OCI-LY3 (cell line): ENCODE data around the gene OR52K2.

ENCODE experiments used
- H2AFZ ChIP-seq: fragments of 200-600, 300-600 bp; shearing (Covaris generic); 2 replicates; pipeline ENCODE4 v1.6.0; 2014; ENCODE audit warnings: antibody characterized with exemption, low read depth, low read length
- H3K27ac ChIP-seq: fragments of 200-600, 300-600 bp; sonication (generic); 2 replicates; pipeline ENCODE4 v1.5.1; 2014; ENCODE audit warnings: mild to moderate bottlenecking, low read length, moderate library complexity, mixed read lengths
- H3K27me3 ChIP-seq: fragments of 200-600, 300-600 bp; sonication (generic); 2 replicates; pipeline ENCODE4 v1.6.1; 2014; ENCODE audit warnings: low read depth, low read length, mixed read lengths
- H3K36me3 ChIP-seq: fragments of 200-600, 300-600 bp; sonication (generic); replicated peaks from 2 replicates; pipeline ENCODE3; 2014; ENCODE audit warnings: low read depth, low read length, mixed read lengths
- H3K4me1 ChIP-seq: fragments of 300-600, 200-600 bp; sonication (generic); 2 replicates; pipeline ENCODE4 v1.6.1; 2014; ENCODE audit warnings: low read length, mixed read lengths
- H3K4me2 ChIP-seq: fragments of 200-600, 300-600 bp; sonication (generic); 2 replicates; pipeline ENCODE4 v1.6.1; 2014; ENCODE audit warnings: low read length, mixed read lengths
- H3K4me3 ChIP-seq: fragments of 300-600, 200-600 bp; sonication (generic); 2 replicates; pipeline ENCODE4 v1.5.1; 2014; ENCODE audit warnings: antibody characterized with exemption, mild to moderate bottlenecking, low read length, moderate library complexity
- H3K79me2 ChIP-seq: fragments of 300-600, 200-600 bp; shearing (Covaris generic); 2 replicates; pipeline ENCODE4 v1.6.1; 2014; ENCODE audit warnings: mild to moderate bottlenecking, low read length, mixed read lengths
- H3K9ac ChIP-seq: fragments of 300-600, 200-600 bp; shearing (Covaris generic); 2 replicates; pipeline ENCODE4 v1.6.0; 2014; ENCODE audit warnings: mild to moderate bottlenecking, low read length, moderate library complexity
- H3K9me3 ChIP-seq: fragments of 200-600, 300-600 bp; shearing (Covaris generic); 2 replicates; pipeline ENCODE4 v1.6.1; 2014; ENCODE audit warnings: low read length, mixed read lengths; ENCODE audit not compliant: insufficient read depth
- H4K20me1 ChIP-seq: fragments of 200-600, 300-600 bp; sonication (generic); 2 replicates; pipeline ENCODE4 v1.6.1; 2016; ENCODE audit warnings: low read length, mixed read lengths; ENCODE audit not compliant: insufficient read depth
- CTCF ChIP-seq: fragments of 200-600, 300-600 bp; sonication (generic); IDR thresholded peaks from 2 replicates; pipeline ENCODE4 v1.5.1; 2014; ENCODE audit warnings: antibody characterized with exemption, low read length, low read depth
- EZH2phosphoT487 ChIP-seq: fragments of 200-600 bp; shearing (Covaris generic); IDR thresholded peaks from 2 replicates; pipeline ENCODE4 v1.6.1; 2018; ENCODE audit warnings: antibody characterized with exemption, mixed run types, low read depth

The OR52K2 gene

DNA sequence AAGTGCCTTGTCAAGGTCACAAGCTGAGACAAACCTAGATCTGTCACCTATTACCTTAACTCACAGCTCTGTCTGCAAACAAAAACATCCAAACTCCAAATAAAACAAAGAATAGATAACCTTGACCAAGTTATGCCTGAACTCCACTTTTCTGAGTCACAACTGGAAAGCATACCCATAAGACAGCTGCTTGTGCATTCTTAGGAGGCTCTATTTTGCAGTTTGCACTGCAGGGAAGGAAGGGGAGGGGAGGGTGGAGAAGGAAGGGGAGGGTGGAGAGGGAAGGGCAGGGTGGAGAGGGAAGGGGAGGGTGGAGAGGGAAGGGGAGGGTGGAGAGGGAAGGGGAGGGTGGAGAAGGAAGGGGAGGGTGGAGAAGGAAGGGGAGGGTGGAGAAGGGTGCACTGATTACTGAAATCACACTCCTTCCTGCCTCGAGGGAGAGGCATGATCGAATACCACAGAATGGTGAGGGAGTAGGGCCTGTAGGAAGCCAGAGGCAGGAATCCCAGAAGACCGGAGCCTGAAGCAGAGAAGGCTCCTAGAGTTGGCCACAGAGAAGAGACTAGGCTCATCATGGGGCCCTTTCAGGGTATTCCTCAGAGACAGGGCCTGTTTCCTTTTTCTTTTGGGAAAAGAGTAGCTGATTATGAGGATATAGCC lies 5.7 kb upstream of the OR52K2 start:
- H3K4me1 ChIP-seq, result no peaks in the 10 kb centered on the region
- no peaks in the 10 kb centered on the region for H3K79me2 ChIP-seq
- no peaks in the 10 kb centered on the region for H3K9me3 ChIP-seq
- H3K27ac ChIP-seq, result no peak overlapping the region
- H3K4me3 ChIP-seq, result no peak overlapping the region
- no peak overlapping the region for H3K4me2 ChIP-seq
- no peak overlapping the region for H2AFZ ChIP-seq
- H3K9ac ChIP-seq, result no peak overlapping the region
- 0 out of 2 replicates have a peak, but pooled peaks cover 2% of the 10 kb centered on the region for H3K27me3 ChIP-seq
- H3K36me3 ChIP-seq, result no peaks in the 10 kb centered on the region
- H4K20me1 ChIP-seq, result no peaks in the 10 kb centered on the region
- no peak for TF ChIP-seq EZH2phosphoT487
- TF ChIP-seq CTCF, result no peak

- H3K79me2 ChIP-seq, result no peaks in the 10 kb centered on the region
- H3K4me1 ChIP-seq, result peaks cover 33% of the 10 kb centered on the region
- H3K9ac ChIP-seq, result no peak overlapping the region
- H3K27ac ChIP-seq, result peak overlapping the region; percentile 83
- peaks cover 9% of the 10 kb centered on the region for H3K36me3 ChIP-seq
- H2AFZ ChIP-seq, result no peak overlapping the region
- H3K4me2 ChIP-seq, result no peak overlapping the region
- peaks cover 9% of the 10 kb centered on the region; the same call in 1 of the 2 replicates for H3K9me3 ChIP-seq
- H3K27me3 ChIP-seq, result 0 out of 2 replicates have a peak, but pooled peaks cover 1% of the 10 kb centered on the region
- H4K20me1 ChIP-seq, result no peaks in the 10 kb centered on the region
- no peak overlapping the region for H3K4me3 ChIP-seq
- TF ChIP-seq EZH2phosphoT487 (no peak), CTCF (no peak)
These were observed 4.0 kb downstream of the OR52K2 start for GRCh38 chr11:4453118-4453517.

DNA sequence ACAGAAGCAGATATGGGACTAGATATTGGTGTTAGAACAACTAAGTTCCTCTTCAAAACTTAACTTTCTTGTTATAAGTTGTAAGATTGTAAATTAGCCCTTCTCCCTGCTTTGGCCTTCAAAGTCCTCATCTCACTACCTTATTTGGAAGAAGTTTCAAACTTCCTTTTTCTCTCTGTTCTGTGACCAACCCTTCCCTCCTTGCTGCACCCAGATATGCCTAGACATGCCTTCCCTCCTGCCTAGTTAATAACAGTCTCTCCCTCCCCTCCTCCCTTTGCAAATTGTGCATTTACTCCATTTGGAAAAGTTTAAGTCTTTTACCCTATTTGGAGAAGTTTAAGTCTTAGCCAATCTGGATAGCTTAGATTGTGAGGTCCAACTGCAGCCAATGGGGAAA lies 4.9 kb downstream of the OR52K2 start:
- no peak overlapping the region for H3K4me2 ChIP-seq

More for the DNA sequence above, 4.9 kb downstream of the OR52K2 start:
- Histone ChIP-seq H3K4me1 (peaks cover 40% of the 10 kb centered on the region), H3K27me3 (no peaks in the 10 kb centered on the region), H3K36me3 (peaks cover 9% of the 10 kb centered on the region), H3K79me2 (no peaks in the 10 kb centered on the region), H3K27ac (peak overlapping the region; percentile 83), H3K9ac (no peak overlapping the region), H3K9me3 (peaks cover 9% of the 10 kb centered on the region; the same call in 1 of the 2 replicates), H4K20me1 (no peaks in the 10 kb centered on the region), H2AFZ (peak overlapping the region; percentile 28; the same call in 1 of the 2 replicates), H3K4me3 (no peak overlapping the region)
- TF ChIP-seq CTCF, result no peak
- TF ChIP-seq EZH2phosphoT487, result no peak
